Measurements from ENCODE around the gene VTI1A. TPM values are rescaled to one million over a fixed set of nuclear protein-coding genes. Genes with fewer than 3 reads are reported as not detected.

Gene VTI1A
- total and polyA plus RNA-seq, 9 of the 15 experiments (the other 6 are each of a cell fraction or from before 2014, with no cell fraction given) = 9.3 to 21.4 (median 16.0) TPM

- TF ChIP-seq HES1 (IDR thresholded peaks at IDR 0.05; ENCODE audit: low read depth) = peak; percentile 83
- no peak for TF ChIP-seq BMI1 (IDR thresholded peaks at IDR 0.05; ENCODE audit: low read length)
- TF ChIP-seq TRIM24 (IDR thresholded peaks at IDR 0.05) = peak; percentile 32 to 45; a peak in 1 of 4 replicates
- no peak for TF ChIP-seq ZNF699 (CRISPR knock-in tag; IDR thresholded peaks at IDR 0.05; ENCODE audit: insufficient replicate concordance)
- TF ChIP-seq, protein P1, sequence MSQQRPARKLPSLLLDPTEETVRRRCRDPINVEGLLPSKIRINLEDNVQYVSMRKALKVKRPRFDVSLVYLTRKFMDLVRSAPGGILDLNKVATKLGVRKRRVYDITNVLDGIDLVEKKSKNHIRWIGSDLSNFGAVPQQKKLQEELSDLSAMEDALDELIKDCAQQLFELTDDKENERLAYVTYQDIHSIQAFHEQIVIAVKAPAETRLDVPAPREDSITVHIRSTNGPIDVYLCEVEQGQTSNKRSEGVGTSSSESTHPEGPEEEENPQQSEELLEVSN (IDR thresholded peaks at IDR 0.05; ENCODE audit: borderline replicate concordance in 1 of 2, extremely low read depth in 1 of 2, insufficient read depth in 1 of 2, insufficient read length in 1 of 2, low read depth in 1 of 2, low read length in 1 of 2, poor library complexity in 1 of 2, severe bottlenecking in 1 of 2) = peak in 1 of 2 experiments; percentile 21
- TF ChIP-seq MYC (IDR thresholded peaks at IDR 0.05; ENCODE audit: low read depth, low read length) = 0 out of 2 replicates have a peak, but pooled peaks have one; percentile 23
- TF ChIP-seq MYC (CRISPR knock-in tag; IDR thresholded peaks at IDR 0.05; ENCODE audit: borderline replicate concordance, low read depth) = no peak
- TF ChIP-seq CBX3 (IDR thresholded peaks at IDR 0.05; ENCODE audit: borderline replicate concordance in 1 of 2, low read length in 2 of 2) = 0 out of 3 replicates have a peak, but pooled peaks of 1 of the 2 experiments have one; percentile 13
- peak; percentile 49; the same call in 1 of the 2 replicates for TF ChIP-seq ZBTB7A (IDR thresholded peaks at IDR 0.05; ENCODE audit: borderline replicate concordance, control insufficient read depth, low read depth, low read length)
- peak; percentile 94 for TF ChIP-seq BHLHE40 (IDR thresholded peaks at IDR 0.05; ENCODE audit: low read length)
- peak; percentile 56; the same call in 1 of the 2 replicates for TF ChIP-seq SMARCE1 (IDR thresholded peaks at IDR 0.05)
- peak; percentile 39; the same call in 1 of the 2 replicates for TF ChIP-seq CREM (IDR thresholded peaks at IDR 0.05; ENCODE audit: low read depth)
- peak; percentile 44; the same call in 1 of the 2 replicates for TF ChIP-seq SMARCA4 (IDR thresholded peaks at IDR 0.05)
- no peak for TF ChIP-seq BCLAF1 (IDR thresholded peaks at IDR 0.05; ENCODE audit: borderline replicate concordance in 1 of 2, control insufficient read depth in 1 of 2, low read depth in 2 of 2, low read length in 1 of 2)
- no peak for TF ChIP-seq SFPQ (IDR thresholded peaks at IDR 0.05; ENCODE audit: low read depth, low read length)
Observed at GRCh38 chr10:112843623-112844022, 396.6 kb downstream of the VTI1A start (continued).

All from K562 (cell line).